ENCODE data around the gene CNKSR3.
A peak's percentile ranks its signal among the peaks of the same experiment; 100 is the strongest.

CNKSR3 gene

DNA sequence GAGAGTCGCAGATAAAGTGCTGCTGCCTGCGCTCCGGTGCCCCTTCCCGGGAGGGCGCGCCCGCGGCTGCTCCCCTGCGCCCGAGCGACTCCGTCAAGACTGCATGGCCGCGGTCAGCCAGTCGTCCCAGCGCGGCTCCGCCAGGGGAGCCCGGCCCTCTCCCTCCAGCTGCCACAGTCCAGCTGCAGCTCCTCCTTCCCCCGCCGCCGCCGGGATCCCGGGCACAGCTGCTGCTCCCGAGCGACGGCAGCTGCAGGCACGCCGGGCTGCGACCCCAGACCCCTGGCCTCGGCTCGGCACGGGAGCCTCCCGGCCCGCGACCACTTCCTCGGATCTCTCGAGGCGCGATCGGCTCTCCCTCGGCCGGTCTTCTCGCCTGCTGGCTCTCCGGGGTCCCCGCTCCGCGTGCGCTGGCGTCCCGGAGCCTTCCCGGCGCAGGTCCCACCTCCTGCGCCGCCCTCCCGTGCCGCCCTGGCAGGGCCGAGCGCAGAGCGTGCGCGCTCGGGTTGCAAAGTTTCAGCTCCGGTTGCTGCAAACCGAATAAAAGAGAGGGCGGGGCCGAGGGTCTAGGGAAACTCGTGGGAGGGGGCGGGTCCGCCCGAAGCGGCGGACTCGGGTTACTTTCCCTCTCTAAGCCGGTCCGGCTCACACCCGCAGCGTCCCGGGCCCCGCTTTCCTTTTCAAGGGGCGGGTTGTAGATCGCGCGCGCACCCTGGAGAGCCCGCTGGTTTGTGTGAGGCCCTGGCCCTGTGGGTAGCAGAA lies at the start of gene CNKSR3:
TSS of gene CNKSR3 (minus strand) at position 542 of the 762 bp plus-strand sequence. CDS start 571 bp downstream, outside the sequence.
- DNase-seq (ENCODE audit: low read depth in 2 of 2), result peak; percentile 90 to 94

DNA sequence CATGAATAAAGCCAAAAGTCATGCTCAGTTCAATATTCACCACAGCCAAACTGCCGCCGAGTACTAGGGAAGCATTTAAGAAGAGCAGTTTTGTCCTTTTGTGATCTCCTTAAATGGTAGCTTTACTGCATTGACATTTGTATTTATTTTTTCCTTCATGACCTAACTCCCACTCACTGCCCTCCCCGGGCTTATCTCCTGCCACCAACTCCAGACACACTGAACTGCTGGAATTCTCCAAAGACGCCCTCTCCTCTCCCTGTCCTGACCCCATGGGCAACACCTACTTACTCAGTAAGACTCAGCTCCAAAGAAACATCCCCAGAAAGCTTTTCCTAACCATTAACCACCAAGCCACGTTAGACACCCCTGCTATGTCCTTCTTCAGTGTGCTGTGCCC lies 48.5 kb upstream of the CNKSR3 start:
- no peak for DNase-seq (ENCODE audit: low read depth in 2 of 2)

DNA sequence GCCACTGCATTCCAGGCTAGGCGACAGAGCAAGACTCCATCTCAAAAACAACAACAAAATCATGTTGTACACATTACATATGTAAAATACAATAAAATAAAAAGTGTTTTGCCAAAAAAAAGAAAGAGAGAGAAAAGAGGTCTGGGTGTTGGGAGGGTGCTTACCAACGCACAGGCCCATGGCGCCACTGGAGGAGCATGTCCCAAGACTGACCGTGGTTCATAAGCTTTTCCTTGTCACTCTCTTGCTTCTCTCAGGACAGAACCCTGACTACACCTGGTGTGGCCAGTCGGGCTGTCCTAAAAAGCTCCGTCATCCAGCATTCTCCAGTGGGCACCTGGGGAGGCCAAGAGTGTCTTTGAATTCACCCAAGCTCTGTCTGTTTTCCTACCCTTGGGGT lies 48.0 kb upstream of the CNKSR3 start:
- DNase-seq (ENCODE audit: low read depth in 2 of 2), result no peak

DNA sequence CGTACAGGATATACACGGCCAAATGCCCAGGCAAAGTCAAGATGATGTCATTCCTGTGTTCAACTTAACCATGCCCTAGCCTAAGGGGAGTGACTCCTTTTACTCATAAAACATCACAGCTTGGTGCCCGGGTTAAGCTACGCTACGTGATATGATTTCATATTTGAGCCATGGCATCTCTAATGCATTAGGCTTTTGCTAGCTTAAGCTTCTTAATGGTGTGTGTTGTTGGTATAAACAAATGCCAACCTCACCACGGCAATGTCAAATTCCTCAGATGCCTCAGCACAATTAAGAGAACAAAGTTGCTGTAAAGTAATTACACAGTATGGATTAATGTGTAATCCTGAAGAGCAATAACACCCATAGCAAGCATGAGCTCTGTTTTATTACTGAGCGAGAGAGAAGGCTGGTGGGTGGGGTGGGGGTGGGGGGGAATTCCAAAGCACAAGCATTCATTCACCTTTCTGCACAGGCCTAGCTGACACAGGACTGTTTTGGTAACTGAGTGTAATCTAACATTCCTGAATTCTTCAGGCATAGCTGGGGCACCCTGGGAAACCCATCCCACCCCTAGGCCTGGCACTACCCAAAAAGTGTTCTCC lies 44.7 kb upstream of the CNKSR3 start:
- DNase-seq (ENCODE audit: low read depth in 2 of 2), result no peak

DNA sequence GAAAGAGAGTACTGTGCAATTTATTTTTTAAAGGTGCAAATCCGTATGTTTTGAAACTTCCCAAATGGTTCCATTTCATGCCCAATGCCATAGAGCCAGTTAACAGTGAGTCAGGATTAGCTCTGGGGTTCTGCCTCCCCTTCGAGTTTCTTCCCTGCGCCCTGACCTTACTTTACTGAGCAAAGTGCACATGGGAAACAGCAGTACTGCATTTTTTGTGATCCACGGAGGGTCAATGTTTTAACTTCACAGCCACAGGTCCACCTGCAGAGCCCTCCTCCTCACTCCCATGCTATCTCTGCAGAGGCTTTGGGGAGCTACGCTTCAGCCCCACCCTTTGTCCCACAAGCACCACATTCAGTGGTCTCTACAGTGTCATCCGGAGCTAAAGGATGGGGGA lies 44.0 kb upstream of the CNKSR3 start:
- no peak for DNase-seq (ENCODE audit: low read depth in 2 of 2)

DNA sequence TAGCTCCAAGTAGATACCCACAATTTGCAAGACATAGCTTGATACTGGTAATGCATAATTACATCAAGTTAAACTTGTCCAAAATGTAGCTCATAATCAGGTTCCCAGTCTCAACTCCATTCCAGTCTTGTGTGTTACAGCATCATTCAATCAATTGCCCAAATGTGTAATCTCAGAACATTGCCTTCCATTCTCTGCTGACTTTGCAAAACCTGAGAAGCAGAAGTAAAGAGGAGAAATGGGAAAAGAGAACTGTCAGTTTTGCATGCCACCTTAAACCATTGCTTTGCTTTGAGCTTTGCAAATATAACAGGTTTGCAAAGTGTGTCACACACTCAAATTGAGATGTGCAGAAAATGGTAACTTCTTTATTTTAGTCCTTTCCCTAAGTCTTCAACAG lies 40.3 kb upstream of the CNKSR3 start:
- DNase-seq (ENCODE audit: low read depth in 2 of 2), result no peak

DNA sequence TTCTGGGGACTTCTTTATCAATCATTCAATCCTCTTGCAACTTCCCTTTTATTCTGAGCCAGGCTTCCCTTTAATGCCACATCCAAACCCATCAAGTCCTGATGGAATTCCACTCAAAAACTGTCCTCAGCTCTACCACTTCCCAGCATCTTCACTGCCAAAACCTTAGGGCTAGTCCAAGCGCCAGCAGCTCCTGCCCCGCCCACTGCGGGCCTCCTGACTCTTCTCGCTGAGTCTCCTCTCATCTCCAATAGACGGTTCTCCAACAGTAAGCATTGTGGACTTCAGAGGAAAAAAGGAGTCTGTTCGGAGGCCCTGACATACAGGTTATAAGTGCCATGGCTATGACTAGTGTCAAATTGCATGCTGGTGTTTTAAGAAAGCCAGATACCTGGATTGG lies 38.7 kb upstream of the CNKSR3 start:
- no peak for DNase-seq (ENCODE audit: low read depth in 2 of 2)

DNA sequence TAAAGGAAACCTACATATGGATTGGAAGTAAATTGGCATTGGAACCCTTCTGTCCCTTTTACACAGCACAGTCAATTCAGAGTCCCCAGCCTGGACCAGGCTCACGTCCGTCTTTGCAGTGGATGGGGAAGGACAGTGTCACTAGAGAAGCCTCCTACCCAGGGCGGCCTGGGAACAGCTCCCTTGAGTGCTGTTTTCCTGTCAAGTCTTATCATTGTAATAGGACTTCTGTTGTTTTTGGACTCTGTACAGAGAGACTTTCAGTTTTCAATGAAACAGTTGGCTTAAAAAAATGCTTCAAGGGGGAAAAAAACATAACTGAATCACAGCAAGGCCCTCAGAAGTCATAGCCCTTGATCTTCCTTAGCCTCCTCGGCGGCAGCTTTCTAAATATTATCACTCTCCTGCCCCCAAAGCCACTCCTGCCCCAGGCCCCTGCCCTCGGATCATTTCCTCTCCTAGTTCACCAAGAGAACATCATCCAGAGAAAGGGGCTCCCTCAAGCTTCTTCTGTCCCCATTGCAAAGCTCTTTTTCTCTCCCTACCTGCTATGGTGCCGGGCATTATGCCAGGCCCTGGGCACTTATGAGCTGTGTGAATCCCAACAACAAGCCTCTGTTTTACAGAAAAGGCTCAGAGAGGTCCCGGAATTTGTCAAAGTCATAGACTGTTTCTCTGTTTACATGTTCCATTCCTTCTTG lies 37.8 kb upstream of the CNKSR3 start:
- DNase-seq (ENCODE audit: low read depth in 2 of 2), result no peak

DNA sequence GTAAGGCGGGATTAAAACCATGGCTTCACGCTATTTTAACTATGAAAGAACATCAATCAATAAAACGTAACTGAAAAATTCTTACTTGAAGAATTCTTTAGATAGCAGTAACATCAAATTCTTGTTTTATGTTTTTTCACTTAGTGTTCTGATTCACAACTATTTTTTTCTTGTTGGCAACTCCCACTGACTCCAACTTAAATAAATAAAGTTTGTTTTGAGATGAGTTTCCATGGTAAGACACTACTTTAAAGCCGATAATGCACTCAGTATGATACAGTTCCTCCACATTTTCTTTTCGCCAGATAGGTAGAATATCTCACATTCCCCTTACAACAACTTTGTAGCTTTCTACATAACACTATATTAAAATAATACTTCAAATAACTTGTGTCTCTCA lies 33.1 kb upstream of the CNKSR3 start:
- DNase-seq (ENCODE audit: low read depth in 2 of 2), result peak in 1 of 2 experiments; percentile 2

DNA sequence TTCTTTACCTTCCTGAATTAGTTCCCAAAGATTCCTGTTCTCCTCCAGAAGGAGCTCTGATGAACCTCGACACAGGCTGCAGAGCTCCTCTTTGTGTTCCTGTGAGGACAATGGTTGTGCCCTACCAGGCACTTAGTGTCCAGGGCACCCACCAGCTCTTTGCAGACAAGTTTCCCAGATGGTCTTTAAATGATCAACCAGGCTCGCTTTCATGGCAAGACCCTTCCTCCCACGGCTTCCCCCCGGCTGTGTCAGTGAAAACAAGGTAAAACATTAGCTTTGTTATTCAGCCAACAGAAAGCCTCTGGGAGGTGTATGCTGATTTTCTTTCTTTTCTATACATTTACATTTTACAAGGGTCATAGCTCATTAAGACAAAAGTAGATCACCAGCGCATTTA lies 32.3 kb upstream of the CNKSR3 start:
- no peak for DNase-seq (ENCODE audit: low read depth in 2 of 2)

DNA sequence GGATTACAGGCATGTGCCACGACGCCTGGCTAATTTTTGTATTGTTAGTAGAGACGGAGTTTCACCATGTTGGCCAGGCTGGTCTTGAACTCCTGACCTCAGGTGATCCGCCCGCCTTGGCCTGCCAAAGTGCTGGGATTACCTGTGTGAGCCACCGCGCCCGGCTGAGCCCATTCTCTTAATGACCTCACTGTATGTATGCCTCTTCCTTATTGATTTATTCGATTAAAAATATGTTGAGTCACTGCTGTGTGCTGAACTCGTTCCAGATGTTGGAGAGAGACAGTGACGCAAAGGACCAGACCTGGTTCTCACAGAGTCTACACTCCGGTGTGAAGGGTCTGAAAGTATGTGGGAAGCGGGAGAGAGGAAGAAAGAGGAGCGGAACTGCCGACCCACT lies 31.4 kb upstream of the CNKSR3 start:
- DNase-seq (ENCODE audit: low read depth in 2 of 2), result peak; percentile 27 to 32

DNA sequence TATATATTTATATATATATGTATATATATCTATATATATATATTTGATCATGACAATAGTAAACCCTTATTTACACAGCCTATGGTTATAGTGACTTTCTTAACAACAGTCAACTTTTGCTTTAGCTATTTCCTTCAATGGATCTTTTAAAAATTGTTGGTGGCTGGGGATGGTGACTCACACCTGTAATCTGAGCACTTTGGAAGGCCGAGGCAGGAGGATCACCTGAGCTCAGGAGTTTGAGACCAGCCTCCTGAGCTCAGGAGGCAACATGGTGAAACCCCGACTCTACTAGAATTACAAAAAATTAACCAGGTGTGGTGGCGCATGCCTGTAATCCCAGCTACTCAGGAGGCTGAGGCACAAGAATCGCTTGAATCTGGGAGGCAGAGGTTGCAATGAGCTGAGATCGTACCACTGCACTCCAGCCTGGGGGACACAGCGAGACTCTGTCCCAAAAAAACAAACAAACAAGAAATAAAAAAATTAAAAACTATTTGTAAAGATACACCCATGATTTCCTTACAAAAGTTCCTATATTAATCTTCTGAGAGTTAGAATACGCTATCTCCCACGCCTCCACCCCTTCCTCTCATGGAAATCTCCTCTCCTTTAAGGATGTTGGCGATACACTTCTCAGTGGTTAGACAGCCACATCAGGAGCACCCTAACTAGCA lies 29.2 kb upstream of the CNKSR3 start:
- no peak for DNase-seq (ENCODE audit: low read depth in 2 of 2)

DNA sequence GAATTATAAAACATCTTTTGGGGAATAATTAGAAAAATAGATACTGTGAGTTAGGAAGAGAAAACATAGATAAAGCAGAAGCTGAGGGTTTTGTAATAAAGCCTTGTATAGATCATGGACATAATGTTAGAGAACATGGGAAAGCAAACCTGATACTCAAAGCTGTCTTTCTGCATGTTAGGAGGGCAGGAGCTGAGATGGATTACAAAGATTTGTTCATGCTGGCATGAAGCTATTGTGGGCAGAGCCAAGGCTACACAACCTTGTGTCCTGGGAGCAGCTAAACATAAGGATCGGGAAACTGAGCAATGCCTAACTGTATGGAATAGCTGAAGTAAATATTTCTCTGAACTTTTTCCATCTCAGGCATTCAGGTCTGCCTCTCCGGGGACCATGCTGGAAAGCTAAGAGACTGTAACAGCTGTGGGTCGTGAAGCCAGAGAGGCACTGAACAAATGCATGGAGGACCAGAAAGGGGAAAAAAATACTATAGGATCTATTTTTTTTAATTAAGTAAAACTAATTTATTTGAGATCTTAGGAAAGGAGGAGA lies 28.2 kb upstream of the CNKSR3 start:
- DNase-seq (ENCODE audit: low read depth in 2 of 2), result no peak

DNA sequence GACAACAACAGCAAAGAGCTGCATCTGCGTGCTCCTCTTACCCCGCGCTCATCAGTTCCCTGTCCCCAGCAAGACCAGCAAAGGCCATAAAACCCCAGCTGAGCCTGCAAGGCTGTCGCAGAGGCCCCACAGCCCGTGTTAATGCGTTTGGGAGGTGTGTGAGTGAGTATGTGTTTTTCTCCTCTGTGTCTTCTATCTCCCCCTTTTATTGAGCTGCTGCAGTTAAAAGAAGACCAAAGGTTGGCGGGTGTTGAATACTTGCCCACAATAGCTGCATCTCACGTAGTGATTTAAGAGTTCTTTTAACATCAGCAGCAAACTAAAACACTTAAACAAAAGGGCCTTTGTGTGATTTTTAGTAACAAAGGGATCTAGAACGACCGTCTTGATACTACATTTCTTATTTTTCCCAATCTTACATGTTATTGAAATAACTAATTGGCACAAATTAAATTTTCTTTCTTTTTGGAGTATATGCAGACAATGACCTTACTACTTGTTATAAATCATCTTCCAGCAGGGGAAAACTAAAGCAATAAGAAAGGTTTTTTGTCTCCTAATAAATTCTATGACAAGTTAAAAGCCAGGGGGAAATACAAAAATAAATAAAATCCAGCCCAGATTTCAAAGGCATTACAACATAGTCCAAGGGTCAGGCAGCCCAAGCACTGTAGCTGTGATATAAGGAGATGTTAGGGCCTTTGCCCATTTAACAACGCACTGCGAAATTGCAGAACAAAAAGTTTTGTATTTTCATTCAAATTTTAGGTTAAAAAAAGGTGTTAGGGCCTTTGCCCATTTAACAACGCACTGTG lies 27.2 kb upstream of the CNKSR3 start:
- no peak for DNase-seq (ENCODE audit: low read depth in 2 of 2)

DNA sequence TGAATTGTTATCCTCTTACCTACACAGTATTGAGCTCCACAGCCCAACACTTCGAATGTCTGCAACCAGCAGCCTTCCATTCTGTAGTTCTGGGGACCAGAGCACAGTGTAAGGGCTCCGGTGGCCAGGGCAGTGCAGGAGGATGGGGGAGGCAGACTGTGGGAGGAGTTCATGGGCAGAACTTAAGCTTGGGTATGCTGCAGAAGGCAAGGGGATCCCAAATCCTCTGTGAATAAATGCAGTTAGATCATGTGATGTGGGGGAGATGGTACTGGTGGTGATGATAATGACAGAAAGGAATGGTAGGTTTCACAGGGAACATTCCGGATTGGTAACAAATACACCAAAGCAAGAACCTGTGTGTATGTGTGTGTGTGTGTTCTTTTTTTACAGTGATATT lies 26.5 kb upstream of the CNKSR3 start:
- DNase-seq (ENCODE audit: low read depth in 2 of 2), result no peak

DNA sequence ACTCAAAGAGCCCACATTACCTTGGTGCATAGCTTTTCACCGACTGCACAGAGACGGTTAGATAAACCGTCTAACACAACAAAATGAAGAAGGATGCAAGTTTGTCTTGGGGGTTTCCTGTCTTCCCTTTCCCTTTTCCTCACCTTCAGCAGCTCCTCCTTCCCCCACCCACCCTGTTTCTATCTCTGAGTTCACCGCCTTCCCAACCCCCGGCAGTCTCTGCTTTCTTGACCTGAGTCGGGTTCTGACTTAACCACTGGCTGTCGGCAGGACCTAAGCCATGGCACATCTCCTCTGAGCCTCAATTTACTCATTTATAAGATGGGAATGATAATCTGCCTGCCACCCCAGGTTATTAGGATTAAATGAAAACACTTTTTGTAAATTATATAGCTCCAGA lies 25.8 kb upstream of the CNKSR3 start:
- DNase-seq (ENCODE audit: low read depth in 2 of 2), result no peak

DNA sequence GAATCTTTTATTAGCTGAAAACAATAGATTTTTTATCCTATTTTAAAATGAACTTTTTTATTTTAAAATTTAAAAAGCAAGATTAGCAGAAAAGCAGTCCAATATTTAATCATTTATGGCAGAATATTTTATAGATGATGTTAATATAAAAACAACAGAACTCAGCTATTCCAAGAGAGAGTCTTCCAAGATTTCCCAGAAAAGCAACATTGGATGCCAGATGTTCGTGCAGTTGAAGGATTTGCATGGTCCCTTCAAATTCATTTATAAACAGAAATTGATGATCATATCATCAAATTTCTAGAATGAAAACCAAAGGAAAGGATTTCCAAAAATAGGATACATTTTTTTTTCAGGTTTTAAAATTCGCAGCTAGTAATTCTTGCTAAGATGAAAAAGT lies 25.4 kb upstream of the CNKSR3 start:
- DNase-seq (ENCODE audit: low read depth in 2 of 2), result no peak

DNA sequence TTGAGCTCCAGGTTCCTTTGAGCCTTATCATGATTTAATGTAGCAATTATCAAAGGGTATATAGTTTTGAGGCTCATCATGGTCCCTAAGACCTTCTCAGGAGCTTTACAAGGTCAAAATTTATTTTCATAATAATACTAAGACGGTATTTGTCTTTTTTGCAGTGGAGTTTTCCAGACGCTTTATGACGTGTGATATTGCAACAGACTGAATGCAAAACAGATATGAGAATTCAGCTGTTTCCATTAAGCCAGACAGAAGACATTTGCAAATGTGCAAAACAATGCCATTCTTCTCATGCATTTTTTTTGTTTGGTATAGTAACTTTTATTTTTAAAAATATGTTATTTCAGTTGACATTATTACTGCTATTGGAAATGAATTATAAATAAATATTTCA lies 24.7 kb upstream of the CNKSR3 start:
- DNase-seq (ENCODE audit: low read depth in 2 of 2), result no peak

DNA sequence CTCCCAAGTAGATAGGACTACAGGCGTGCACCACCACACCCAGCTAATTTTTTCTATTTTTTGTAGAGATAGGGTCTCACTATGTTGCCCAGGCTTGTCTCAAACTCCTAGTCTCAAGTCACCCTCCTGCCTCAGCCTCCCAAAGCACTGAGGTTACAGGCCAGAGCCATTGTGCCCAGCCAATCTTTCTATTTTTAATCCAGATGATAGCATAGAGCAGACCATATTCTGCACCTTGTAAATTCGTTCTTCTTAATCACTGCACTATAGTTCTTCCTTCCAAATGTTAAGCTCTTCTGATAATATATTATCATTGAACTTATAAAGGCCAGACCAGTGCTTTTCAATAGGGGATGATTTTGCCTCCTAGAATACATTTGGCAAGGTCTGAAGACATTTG lies 24.0 kb upstream of the CNKSR3 start:
- DNase-seq (ENCODE audit: low read depth in 2 of 2), result no peak

DNA sequence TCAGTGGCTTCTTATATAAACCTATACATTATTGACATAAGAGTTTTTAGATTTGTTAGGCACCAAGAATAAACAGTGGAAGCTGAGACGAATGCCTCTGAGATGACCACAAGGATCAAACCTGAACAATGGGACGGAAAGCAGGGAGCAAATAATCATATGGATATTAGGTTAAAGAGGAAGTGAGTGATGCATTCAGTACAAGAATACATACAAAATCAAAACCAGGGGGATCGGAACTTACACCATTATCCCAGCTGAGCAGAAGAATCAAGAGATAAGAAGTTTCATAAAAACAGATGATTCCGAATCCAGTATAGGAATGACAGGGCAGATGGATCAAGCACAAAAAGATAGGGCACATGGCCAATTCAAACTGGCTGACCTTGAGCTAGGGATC lies 21.9 kb upstream of the CNKSR3 start:
- DNase-seq (ENCODE audit: low read depth in 2 of 2), result no peak

DNA sequence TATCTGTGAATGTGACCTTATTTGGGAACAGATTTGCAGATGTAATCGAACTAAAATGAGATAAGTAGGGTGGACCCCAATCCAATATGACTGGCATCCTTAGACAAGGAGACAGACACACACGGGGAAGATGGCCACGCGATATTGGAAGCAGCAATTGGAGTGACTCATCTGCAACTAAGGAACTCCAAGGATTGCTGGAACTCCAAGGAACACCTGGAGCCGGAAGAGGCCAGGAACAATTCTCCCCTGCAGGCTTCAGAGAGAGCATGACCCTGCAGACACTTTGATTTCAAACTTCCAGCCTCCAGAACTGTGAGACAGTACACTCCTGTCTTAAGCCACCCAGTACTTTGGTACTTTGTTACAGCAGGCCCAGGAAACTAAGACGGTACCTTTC lies 19.5 kb upstream of the CNKSR3 start:
- no peak for DNase-seq (ENCODE audit: low read depth in 2 of 2)
